Hematopoietic multipotent progenitor cell (in vitro differentiated cells): Measurements from ENCODE around the gene ALG9. TPM values are rescaled to one million over a fixed set of nuclear protein-coding genes. Genes with fewer than 3 reads are reported as not detected.
"Not testable (repeated sequence)": the region's sequence is repeated elsewhere in the genome, so short reads cannot be mapped to it uniquely, and the experiment has no call there.

Source experiments
- DNase-seq, 3 donors: peaks; one replicate each; pipeline ENCODE4 v3.0.0-alpha.2; 2011 to 2015; ENCODE audit warnings: low read depth in 2 of 3, low spot score in 2 of 3
- total RNA-seq: library from RNA; depleted of rRNA; stranded (reverse); fragments of >200 nt; gene quantifications from one replicate; pipeline ENCODE4 v1.2.3, GENCODE V29; 2012

ALG9 gene
- total RNA-seq, result 27.7 TPM

- peak; percentile 84 to 88 (median 86) for DNase-seq
These were observed at the start of gene ALG9 for GRCh38 chr11:111870886-111871692. Gene ALG9, minus strand, starts transcription at chr11:111871581. Its CDS starts 99 bp downstream, at chr11:111871482.

- DNase-seq, result no peak
These were observed 49.5 kb upstream of the ALG9 start for GRCh38 chr11:111920908-111921307.

- DNase-seq, result no peak
These were observed 47.2 kb upstream of the ALG9 start, which contains the start of gene C11orf52 for GRCh38 chr11:111918390-111919256. Gene C11orf52, plus strand, starts transcription at chr11:111918913. Its CDS starts 60 bp downstream, at chr11:111918973.

GRCh38 chr11:111917788-111918187 is 46.4 kb upstream of the ALG9 start:
- DNase-seq, result no peak

GRCh38 chr11:111917312-111917711 is 45.9 kb upstream of the ALG9 start:
- DNase-seq, result no peak

- DNase-seq, result no peak
These were observed 45.4 kb upstream of the ALG9 start for GRCh38 chr11:111916768-111917167.

GRCh38 chr11:111913997-111914396 is 42.6 kb upstream of the ALG9 start:
- no peak for DNase-seq

- no peak for DNase-seq
These were observed 41.9 kb upstream of the ALG9 start for GRCh38 chr11:111913031-111913861.

GRCh38 chr11:111912535-111912934 is 41.2 kb upstream of the ALG9 start, which contains the start of gene HSPB2:
Gene HSPB2, plus strand, starts transcription at chr11:111912734. Its CDS starts 96 bp downstream, at chr11:111912830.
- no peak for DNase-seq

GRCh38 chr11:111911563-111912401 is 40.4 kb upstream of the ALG9 start, which contains the start of gene CRYAB:
Gene CRYAB, minus strand, starts transcription at chr11:111911770. Its CDS starts 46 bp downstream, at chr11:111911724.
- no peak for DNase-seq

GRCh38 chr11:111910676-111911562 is 39.5 kb upstream of the ALG9 start:
- DNase-seq, result no peak

GRCh38 chr11:111909378-111909777 is 38.0 kb upstream of the ALG9 start:
- no peak for DNase-seq

GRCh38 chr11:111908639-111909305 is 37.4 kb upstream of the ALG9 start:
- DNase-seq, result no peak

GRCh38 chr11:111906680-111907079 is 35.3 kb upstream of the ALG9 start:
- DNase-seq, result no peak

GRCh38 chr11:111905411-111905810 is 34.0 kb upstream of the ALG9 start:
- DNase-seq, result no peak

GRCh38 chr11:111886844-111887243 is 15.5 kb upstream of the ALG9 start:
- DNase-seq, result no peak

- DNase-seq, result no peak
These were observed 14.7 kb upstream of the ALG9 start for GRCh38 chr11:111886032-111886431.

- not testable (repeated sequence) for DNase-seq
These were observed 13.7 kb upstream of the ALG9 start for GRCh38 chr11:111885053-111885452.
